B cell (primary cell): ENCODE results near the gene COX6B1. TPM values are rescaled to one million over a fixed set of nuclear protein-coding genes. Genes with fewer than 3 reads are reported as not detected.

Source experiments
- ATAC-seq: fragments of 200-7000 bp; cut with Tn5 transposase; one replicate; pipeline ENCODE4 v1.10.0; 2021; ENCODE audit warnings: low read depth, mild to moderate bottlenecking, moderate number of reproducible peaks, moderate library complexity
- CTCF ChIA-PET: fragments of 350-600 bp; sonication (Branson Sonifier 250); formaldehyde crosslinking; loops from one replicate; lab custom pipeline; 2021; ENCODE audit warnings: antibody characterized with exemption, inconsistent platforms; lab: Charles Lee
- POLR2A ChIA-PET: fragments of 350-600 bp; sonication (Branson Sonifier 250); formaldehyde crosslinking; loops from one replicate; lab custom pipeline; 2021; ENCODE audit warnings: antibody characterized with exemption; lab: Charles Lee
- DNase-seq: peaks from one replicate; pipeline ENCODE4 v3.0.0; 2013
- H2AFZ ChIP-seq: 2 replicates; pipeline ENCODE4 v1.6.1; 2012; ENCODE audit warnings: mild to moderate bottlenecking, low read depth, low read length; ENCODE audit not compliant: insufficient read depth, poor library complexity, severe bottlenecking
- H3K27ac ChIP-seq, 2 donors: 1 replicate in 1 of 2; 2 replicates in 1 of 2; pipeline ENCODE4 v1.5.1; 2012 to 2013; ENCODE audit warnings: low read length in 2 of 2, mild to moderate bottlenecking in 2 of 2, moderate library complexity in 1 of 2
- H3K27me3 ChIP-seq, 4 experiments: fragments of 200-600 bp in 1 of 4; sonication (generic) in 1 of 4; replicated peaks in 1 of 4; 1 replicate in 2 of 4; 2 replicates in 2 of 4; pipeline versions ENCODE4 v1.6.1 to v1.7.0; 2013 to 2016; ENCODE audit warnings: low read length in 3 of 4, mild to moderate bottlenecking in 2 of 4, mixed read lengths in 1 of 4, moderate library complexity in 1 of 4; ENCODE audit not compliant: insufficient read depth in 4 of 4, control insufficient read depth in 3 of 4; ENCODE audit errors: control extremely low read depth in 1 of 4
- H3K36me3 ChIP-seq, 2 experiments: replicated peaks in 1 of 2; 1 replicate in 1 of 2; 2 replicates in 1 of 2; pipeline versions ENCODE4 v1.6.1 to v1.7.1; 2013; ENCODE audit warnings: low read length in 1 of 2; ENCODE audit not compliant: insufficient read depth in 2 of 2, control insufficient read depth in 1 of 2; ENCODE audit errors: control extremely low read depth in 1 of 2, extremely low read depth in 1 of 2
- H3K4me1 ChIP-seq, 2 donors: fragments of 200-600 bp in 1 of 2; sonication (generic) in 1 of 2; 1 replicate in 1 of 2; 2 replicates in 1 of 2; pipeline versions ENCODE4 v1.5.1 to v1.6.1; 2013 to 2017; ENCODE audit warnings: low read length in 2 of 2; ENCODE audit not compliant: control insufficient read depth in 2 of 2, insufficient read depth in 2 of 2
- H3K4me2 ChIP-seq: replicated peaks from 2 replicates; pipeline ENCODE3; 2012; ENCODE audit warnings: mild to moderate bottlenecking, low read depth, low read length; ENCODE audit not compliant: poor library complexity, severe bottlenecking
- H3K4me3 ChIP-seq, 5 experiments: fragments of 200-600 bp in 1 of 5; sonication (generic) in 1 of 5; 1 replicate in 3 of 5; 2 replicates in 2 of 5; pipeline versions ENCODE4 v1.5.1 to v1.7.0; 2011 to 2016; ENCODE audit warnings: low read length in 4 of 5, mild to moderate bottlenecking in 4 of 5, low read depth in 2 of 5, control low read depth in 1 of 5, moderate library complexity in 1 of 5; ENCODE audit not compliant: insufficient read depth in 1 of 5; ENCODE audit errors: control extremely low read depth in 1 of 5, extremely low read depth in 1 of 5
- H3K79me2 ChIP-seq: fragments of 200-600 bp; sonication (generic); one replicate; pipeline ENCODE4 v1.6.0; 2016; ENCODE audit warnings: low read length; ENCODE audit not compliant: control insufficient read depth, insufficient read depth
- H3K9ac ChIP-seq: fragments of 200-600 bp; sonication (generic); 2 replicates; pipeline ENCODE4 v1.6.1; 2017; ENCODE audit warnings: mild to moderate bottlenecking, low read length, moderate library complexity
- H3K9me3 ChIP-seq, 3 donors: one replicate each; pipeline versions ENCODE4 v1.6.1 to v1.7.1; 2013; ENCODE audit warnings: low read length in 2 of 3; ENCODE audit not compliant: control insufficient read depth in 2 of 3, insufficient read depth in 1 of 3; ENCODE audit errors: control extremely low read depth in 1 of 3
- H4K20me1 ChIP-seq: 2 replicates; pipeline ENCODE4 v1.6.0; 2012; ENCODE audit warnings: mild to moderate bottlenecking, low read length; ENCODE audit not compliant: insufficient read depth, control insufficient read depth, poor library complexity, severe bottlenecking
- H3K27ac Mint-ChIP-seq: one replicate; pipeline ENCODE4 v1.8.0; 2021; ENCODE audit warnings: mixed read lengths
- H3K27me3 Mint-ChIP-seq: one replicate; pipeline ENCODE4 v1.8.0; 2021; ENCODE audit warnings: mixed read lengths
- H3K4me1 Mint-ChIP-seq: one replicate; pipeline ENCODE4 v1.8.0; 2021; ENCODE audit warnings: mixed read lengths
- H3K4me3 Mint-ChIP-seq: one replicate; pipeline ENCODE4 v1.8.0; 2021; ENCODE audit warnings: mixed read lengths
- H3K9me3 Mint-ChIP-seq: one replicate; pipeline ENCODE4 v1.8.0; 2022; ENCODE audit warnings: mixed read lengths; ENCODE audit not compliant: insufficient read depth
- CTCF ChIP-seq: fragments of 200-600 bp; IDR thresholded peaks from one replicate; pipeline ENCODE4 v1.8.0; 2022; ENCODE audit warnings: antibody characterized with exemption, mild to moderate bottlenecking
- EZH2 ChIP-seq: IDR thresholded peaks from 2 replicates; pipeline ENCODE4 v1.6.1; 2012; ENCODE audit warnings: borderline replicate concordance, low read depth, mild to moderate bottlenecking, moderate library complexity, low read length; ENCODE audit not compliant: insufficient read depth, poor library complexity, severe bottlenecking
- WGBS: methylation state at CpG from one replicate; pipeline ENCODE4 v1.1.5; 2013; ENCODE audit warnings: missing lambda C conversion rate; ENCODE audit not compliant: insufficient coverage; 5-methylcytosine and 5-hydroxymethylcytosine counted together
- intact Hi-C: fragments of 100-400 bp; cut with micrococcal nuclease; formaldehyde crosslinking; loops from one replicate; pipeline ENCODE4 v1.10.0; 2022
- polyA plus RNA-seq: library from polyadenylated mRNA; depleted of rRNA; stranded (reverse); fragments of >200 nt; gene quantifications from 2 replicates; pipeline ENCODE4 v1.2.3, GENCODE V29; 2012
- total RNA-seq, 2 donors: library from RNA; stranded (reverse); fragments of 120-200 nt in 1 of 2; gene quantifications; 1 replicate in 1 of 2; 2 replicates in 1 of 2; pipeline versions ENCODE4 v1.2.3 to v1.2.4, GENCODE V29; 2013 to 2022

The COX6B1 gene
- total and polyA plus RNA-seq, 2 donors (not counting 1 experiment from before 2014, with no cell fraction given): 215 to 387 TPM

GRCh38 chr19:35642798-35643254 lies 5.3 kb upstream of the COX6B1 start:
- Mint-ChIP-seq H3K4me3 (peak overlapping the region; percentile 94), H3K4me1 (peaks cover 32% of the 10 kb centered on the region), H3K27ac (peak overlapping the region; percentile 83), H3K9me3 (no peaks in the 10 kb centered on the region), H3K27me3 (no peaks in the 10 kb centered on the region)
- Histone ChIP-seq H2AFZ (peak overlapping the region; percentile 97), H3K27ac (peak overlapping the region in 1 of 2 donors; percentile 55), H3K36me3 (peaks cover 0 to 5% of the 10 kb centered on the region in 2 experiments), H3K27me3 (no peaks in the 10 kb centered on the region), H3K4me1 (peaks cover 17 to 43% of the 10 kb centered on the region in 2 donors), H3K79me2 (peaks cover 5% of the 10 kb centered on the region), H3K4me3 (peak overlapping the region; percentile 53 to 91 (median 79)), H3K4me2 (peak overlapping the region; percentile 100), H4K20me1 (no peaks in the 10 kb centered on the region), H3K9me3 (peaks cover 0 to 5% (median 0%) of the 10 kb centered on the region in 3 donors), H3K9ac (peak overlapping the region; percentile 85)
- ChIA-PET POLR2A (interaction anchor here (0.6 to 0.7 kb wide), 6 partner anchors 61 to 502 kb away, joined by 3 to 12 read pairs (median 6); partner anchors contain the start of gene U2AF1L4), CTCF (no interaction called here)
- 53% methylated on average over 14 of the region's 15 CpGs for WGBS
- DNase-seq: no peak
- TF ChIP-seq EZH2 (no peak), CTCF (no peak)
- ATAC-seq: no peak
- intact Hi-C loops: loop anchor here (1.0 to 10.0 kb wide), 3 partner anchors 98 to 1952 kb away; partner anchors contain the start of genes OVOL3, POLR2I, TBCB and TMEM147
